SJCRH30 (cell line): ENCODE data around the gene SLC48A1. TPM values are rescaled to one million over a fixed set of nuclear protein-coding genes. Genes with fewer than 3 reads are reported as not detected.

Experiments used
- DNase-seq, 2 experiments: peaks; one replicate each; pipeline ENCODE4 v3.0.0-alpha.2; 2015 to 2020
- H3K27ac ChIP-seq: fragments of 250-450 bp; sonication (Bioruptor Pico); 2 replicates; pipeline ENCODE4 v1.5.1; 2020; ENCODE audit warnings: mild to moderate bottlenecking, moderate library complexity
- H3K27me3 ChIP-seq: fragments of 250-450 bp; sonication (Bioruptor Pico); 2 replicates; pipeline ENCODE4 v1.5.1; 2020; ENCODE audit warnings: mild to moderate bottlenecking, moderate library complexity
- H3K36me3 ChIP-seq: fragments of 250-450 bp; sonication (Bioruptor Pico); 2 replicates; pipeline ENCODE4 v1.5.1; 2020; ENCODE audit warnings: mild to moderate bottlenecking, moderate library complexity
- H3K4me1 ChIP-seq: fragments of 250-450 bp; sonication (Bioruptor Pico); 2 replicates; pipeline ENCODE4 v1.5.1; 2020; ENCODE audit warnings: mild to moderate bottlenecking, moderate library complexity
- H3K4me3 ChIP-seq: fragments of 250-450 bp; sonication (Bioruptor Pico); 2 replicates; pipeline ENCODE4 v1.5.1; 2020; ENCODE audit warnings: mild to moderate bottlenecking, moderate library complexity
- H3K9me3 ChIP-seq: fragments of 250-450 bp; sonication (Bioruptor Pico); replicated peaks from 2 replicates; pipeline ENCODE4 v1.5.1; 2020; ENCODE audit warnings: mild to moderate bottlenecking, moderate library complexity
- total RNA-seq: library from RNA; depleted of rRNA; stranded (reverse); fragments of >200 nt; shearing (Covaris generic); gene quantifications from 2 replicates; pipeline ENCODE4 v1.2.3, GENCODE V29; 2014

Gene SLC48A1
- total RNA-seq, 1 experiment from 2014 or later = 1.4 TPM

DNA sequence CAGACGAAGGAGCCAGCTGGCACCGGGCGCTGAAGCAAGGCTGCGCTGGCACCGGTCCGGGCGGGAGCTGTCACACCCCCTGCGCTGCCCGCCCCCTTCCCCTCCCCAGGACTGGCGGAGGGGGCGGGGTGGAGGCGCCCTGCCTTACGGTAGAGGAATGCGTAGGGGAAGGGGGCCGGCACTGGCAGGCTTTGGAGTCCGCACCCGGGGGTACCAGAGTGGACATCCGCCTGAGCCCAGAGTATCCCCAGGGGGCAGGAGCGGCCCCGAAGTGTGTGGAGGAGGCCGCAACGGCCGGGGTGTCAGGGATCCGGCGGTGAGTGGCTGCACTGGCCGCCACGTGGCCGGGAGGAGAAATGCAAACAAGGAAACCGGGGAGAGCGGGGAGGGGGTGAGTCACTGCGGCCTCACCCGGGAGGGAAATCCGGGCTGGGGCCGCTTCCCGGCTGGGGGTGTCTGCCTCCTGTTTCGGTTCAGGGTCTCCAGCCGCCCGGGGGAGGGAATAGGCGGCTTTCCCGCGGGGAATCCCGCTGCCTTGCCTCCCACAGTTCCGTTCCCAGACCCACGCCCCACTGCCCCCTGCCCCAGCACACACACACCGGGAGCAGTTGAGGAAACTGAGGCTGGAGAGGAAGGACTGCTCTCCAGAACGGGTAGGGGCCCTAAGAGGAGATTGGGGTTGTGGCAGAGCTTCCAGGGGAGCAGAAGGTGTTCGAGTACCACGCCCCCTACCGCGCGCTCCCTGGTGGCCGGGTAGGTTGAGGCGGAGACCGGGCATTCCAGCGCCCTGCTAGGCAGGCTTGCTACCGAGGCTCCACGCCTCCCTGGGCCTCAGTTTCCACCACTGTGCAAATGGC lies 14.0 kb upstream of the SLC48A1 start, which contains the start of gene RAPGEF3:
TSS of gene RAPGEF3 (minus strand) at position 47 of the 857 bp plus-strand sequence. CDS start 324 bp downstream, outside the sequence.
- DNase-seq = peak; percentile 85 to 87
- peaks cover 4% of the 10 kb centered on the region; the same call in 1 of the 2 replicates for H3K27me3 ChIP-seq
- peaks cover 6% of the 10 kb centered on the region for H3K4me1 ChIP-seq
- H3K9me3 ChIP-seq = no peaks in the 10 kb centered on the region
- peak within 1 kb of the TSS; percentile 63 for H3K4me3 ChIP-seq
- H3K27ac ChIP-seq = no peak within 1 kb of the TSS
- no peaks in the 10 kb centered on the region for H3K36me3 ChIP-seq

DNA sequence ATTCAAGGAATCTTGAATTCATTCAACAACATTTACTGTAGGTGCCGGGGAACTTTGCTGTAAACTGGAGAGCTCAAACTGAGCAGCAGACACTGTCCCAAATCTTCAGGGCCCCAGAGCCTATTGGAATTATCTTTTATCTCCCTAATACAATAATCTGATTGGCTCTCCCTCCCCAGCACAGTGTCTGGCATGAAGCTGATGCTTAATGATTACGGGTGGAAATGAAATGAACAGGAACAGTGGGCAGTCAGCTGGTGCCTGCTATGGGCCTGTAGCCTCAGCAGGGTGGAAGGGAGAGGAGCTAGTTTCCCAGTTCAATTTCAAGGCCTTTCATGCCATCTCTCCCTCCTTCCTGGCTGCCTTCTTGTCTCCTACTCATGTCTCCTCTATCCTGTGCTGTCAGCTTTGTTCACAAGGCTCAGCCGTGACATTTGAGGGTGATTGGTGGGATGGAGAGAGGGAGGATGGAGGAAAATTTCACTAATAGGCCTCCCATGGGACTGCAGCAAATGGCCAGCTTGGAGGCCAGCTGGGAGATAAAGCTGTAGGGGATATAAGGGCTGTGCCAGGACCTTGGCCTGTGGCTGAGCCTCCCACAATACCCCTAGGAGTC lies 10.1 kb upstream of the SLC48A1 start:
- DNase-seq = no peak
- no peak overlapping the region for H3K4me3 ChIP-seq
- H3K27ac ChIP-seq = no peak overlapping the region
- H3K36me3 ChIP-seq = no peaks in the 10 kb centered on the region
- H3K4me1 ChIP-seq = peaks cover 8% of the 10 kb centered on the region
- no peaks in the 10 kb centered on the region for H3K9me3 ChIP-seq
- H3K27me3 ChIP-seq = peaks cover 4% of the 10 kb centered on the region; the same call in 1 of the 2 replicates

DNA sequence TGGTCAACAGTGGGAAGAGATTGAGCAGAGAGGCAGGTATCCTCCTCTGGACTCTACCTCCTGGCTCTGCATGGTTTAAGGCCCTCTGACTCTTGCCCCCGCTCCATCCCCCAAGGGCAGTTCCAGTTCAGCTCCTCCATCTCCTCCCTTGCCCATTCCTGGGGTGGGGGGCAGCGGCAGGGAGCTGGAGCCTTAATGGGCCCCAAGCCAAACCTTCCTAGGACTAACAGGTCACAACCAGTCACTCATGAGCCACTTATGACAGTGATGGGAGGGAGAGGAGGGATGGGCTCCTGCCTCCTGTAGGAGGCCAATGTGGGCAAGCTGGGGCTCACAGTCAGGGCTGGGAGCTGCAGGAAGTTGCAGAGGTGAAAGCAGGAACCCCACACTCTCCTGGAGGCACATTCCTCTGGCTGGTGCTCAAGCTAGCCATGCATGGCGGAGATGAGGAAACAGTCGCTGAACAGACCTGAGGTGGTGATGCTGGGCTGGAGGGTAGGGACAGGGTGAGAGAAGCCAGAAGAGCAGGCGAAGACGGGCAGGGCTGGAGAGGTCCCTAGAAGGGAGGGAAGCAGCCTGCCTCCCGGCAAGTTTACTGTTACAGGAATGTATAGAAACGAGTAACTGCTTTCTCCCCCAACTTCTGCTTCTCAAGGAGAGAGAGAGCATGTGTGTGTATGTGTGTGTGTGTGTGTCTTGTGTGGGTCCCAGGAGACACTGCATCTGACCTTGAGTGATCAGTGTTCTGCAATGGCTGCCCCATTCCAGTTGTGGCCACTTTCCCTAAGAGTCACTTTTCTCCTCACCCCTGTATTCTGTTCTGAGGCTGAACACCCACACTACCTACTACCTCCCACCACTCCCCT lies 9.3 kb upstream of the SLC48A1 start:
- H3K36me3 ChIP-seq = no peaks in the 10 kb centered on the region
- DNase-seq = no peak
- no peak overlapping the region for H3K27ac ChIP-seq

DNA sequence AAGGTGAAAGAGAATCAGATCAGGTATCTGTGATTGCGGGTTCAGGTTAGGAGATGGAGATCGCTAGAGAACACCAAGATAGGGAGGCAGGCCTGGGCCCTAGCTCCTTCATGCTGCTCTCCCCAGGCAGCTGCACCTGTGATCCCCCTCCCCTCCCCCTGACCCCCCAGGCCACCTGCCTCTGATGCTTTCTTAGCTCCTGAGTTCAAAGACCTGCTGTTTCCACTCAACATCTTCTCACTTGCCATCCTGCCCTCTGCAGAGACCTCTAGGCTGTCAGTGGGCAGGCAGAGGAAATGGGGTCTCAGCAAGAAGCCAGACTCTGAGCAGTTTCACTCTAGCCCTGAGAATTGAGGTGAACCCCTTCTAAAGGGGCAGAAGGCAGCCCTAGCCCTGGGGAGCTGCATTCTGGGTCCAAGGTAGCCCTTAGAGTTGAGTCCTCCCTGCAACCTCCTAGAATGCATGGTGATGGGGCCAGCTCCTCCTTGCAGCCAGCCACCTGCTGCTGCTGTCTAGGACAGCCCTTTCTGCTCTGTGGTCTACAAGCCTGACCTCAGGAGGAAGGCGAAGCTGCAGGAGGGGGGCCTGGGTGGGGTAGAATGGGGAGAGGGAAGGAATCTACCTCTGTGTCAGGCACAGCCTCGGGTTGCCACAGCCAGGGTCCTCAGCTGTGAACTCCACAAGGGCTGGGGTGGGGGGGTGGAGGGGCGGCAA lies 6.4 kb upstream of the SLC48A1 start:
- Histone ChIP-seq H3K27me3 (no peaks in the 10 kb centered on the region; the same call in 1 of the 2 replicates), H3K4me3 (no peak overlapping the region), H3K4me1 (peaks cover 17% of the 10 kb centered on the region), H3K27ac (no peak overlapping the region), H3K9me3 (no peaks in the 10 kb centered on the region), H3K36me3 (no peaks in the 10 kb centered on the region)
- DNase-seq = no peak

More for the DNA sequence above, 9.3 kb upstream of the SLC48A1 start:
- H3K9me3 ChIP-seq = no peaks in the 10 kb centered on the region
- peaks cover 4% of the 10 kb centered on the region; the same call in 1 of the 2 replicates for H3K27me3 ChIP-seq
- peaks cover 13% of the 10 kb centered on the region for H3K4me1 ChIP-seq
- H3K4me3 ChIP-seq = no peak overlapping the region

DNA sequence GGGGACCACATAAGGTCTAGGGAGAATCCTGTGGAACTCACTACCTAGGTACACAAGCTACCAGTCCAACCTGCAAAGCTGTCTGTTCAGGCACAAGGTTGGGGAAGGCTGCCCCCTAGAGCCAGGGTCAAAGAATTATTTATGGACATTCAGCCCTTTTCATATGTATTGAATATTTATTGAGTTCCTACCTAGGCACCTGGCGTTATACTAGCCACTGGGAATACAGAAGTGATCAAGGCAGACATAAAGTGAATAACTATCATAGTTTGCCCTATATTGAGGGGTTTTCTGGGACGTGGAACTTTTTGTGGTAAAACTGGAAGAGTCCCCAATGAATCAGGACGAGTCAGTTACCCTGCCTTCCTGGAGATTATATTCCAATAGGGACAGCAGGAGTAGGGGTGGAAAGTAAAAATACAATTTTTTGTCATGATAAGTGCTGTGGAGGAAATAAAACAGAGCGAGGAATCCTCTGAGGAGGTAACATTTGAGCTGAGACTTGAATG lies 5.8 kb upstream of the SLC48A1 start:
- DNase-seq = peak; percentile 52 to 75
- no peaks in the 10 kb centered on the region for H3K27me3 ChIP-seq
- peaks cover 17% of the 10 kb centered on the region for H3K4me1 ChIP-seq
- no peak overlapping the region for H3K27ac ChIP-seq
- no peaks in the 10 kb centered on the region for H3K9me3 ChIP-seq
- no peak overlapping the region for H3K4me3 ChIP-seq
- no peaks in the 10 kb centered on the region for H3K36me3 ChIP-seq

DNA sequence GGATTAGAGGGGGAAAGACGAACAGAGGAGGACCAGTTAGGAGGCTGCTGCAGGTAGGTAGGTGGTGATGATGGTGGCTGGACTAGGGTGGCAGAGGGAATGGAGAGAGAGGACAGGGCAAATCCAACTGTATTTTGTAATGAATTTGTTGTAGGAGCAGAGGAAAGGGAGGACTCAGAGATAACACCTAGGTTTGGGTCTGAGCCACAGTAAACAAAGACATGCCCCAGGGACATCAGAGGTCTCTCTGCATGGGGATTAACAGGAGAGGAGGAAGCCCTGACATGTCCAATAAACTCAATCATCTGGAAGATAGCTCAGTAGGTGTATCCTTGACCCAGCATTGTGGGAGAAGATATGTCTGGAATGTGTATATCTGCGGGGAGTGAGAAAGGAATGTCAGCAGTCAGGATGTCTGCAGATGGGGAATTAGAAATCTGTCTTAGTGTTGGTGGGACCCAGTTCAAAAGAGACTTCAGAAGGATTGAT lies 4.7 kb upstream of the SLC48A1 start:
- Histone ChIP-seq H3K9me3 (no peaks in the 10 kb centered on the region), H3K4me3 (no peak overlapping the region), H3K27ac (no peak overlapping the region), H3K36me3 (no peaks in the 10 kb centered on the region), H3K27me3 (no peaks in the 10 kb centered on the region), H3K4me1 (peaks cover 17% of the 10 kb centered on the region)
- DNase-seq = peak in 1 of 2 experiments; percentile 35

DNA sequence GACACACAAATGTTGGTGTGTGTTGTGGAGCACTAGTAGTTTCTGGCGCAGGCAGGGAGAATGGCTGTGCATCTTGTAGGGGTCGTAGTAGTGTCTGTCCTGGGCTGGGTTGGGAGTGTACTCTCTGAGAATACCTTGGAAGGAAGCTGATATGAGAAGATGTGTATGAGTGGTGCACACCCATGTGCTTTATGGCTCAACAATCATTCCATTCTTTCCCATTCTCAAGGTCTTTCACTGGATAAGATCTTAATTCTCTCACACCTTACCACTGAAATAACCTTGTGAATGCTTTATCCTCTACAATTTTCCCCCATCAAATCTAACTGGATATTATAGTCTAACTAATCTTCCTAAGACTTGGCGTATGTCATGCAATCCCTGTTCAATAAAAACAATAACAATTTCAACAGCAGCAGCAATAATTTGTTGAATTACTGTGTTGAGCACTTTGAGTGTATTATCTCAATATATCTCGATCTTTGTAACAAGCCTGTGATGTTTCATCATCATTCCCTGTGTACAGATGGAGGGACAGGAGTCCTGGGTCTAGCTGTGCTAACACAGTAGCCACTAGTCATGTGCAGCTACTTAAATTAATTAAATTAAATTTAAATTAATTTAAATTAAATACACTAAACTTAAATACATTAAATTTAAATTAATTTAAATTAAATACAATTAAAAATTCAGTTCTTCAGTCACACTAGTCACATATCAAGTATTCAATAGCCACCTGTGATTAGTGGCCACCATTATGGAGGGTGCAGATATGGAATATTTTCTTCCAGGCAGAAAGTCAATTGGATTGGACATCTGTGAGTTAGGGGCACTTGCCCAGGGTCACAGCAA lies 3.6 kb upstream of the SLC48A1 start:
- H3K4me1 ChIP-seq = peaks cover 17% of the 10 kb centered on the region
- H3K36me3 ChIP-seq = no peaks in the 10 kb centered on the region
- H3K9me3 ChIP-seq = no peaks in the 10 kb centered on the region
- no peaks in the 10 kb centered on the region for H3K27me3 ChIP-seq
- DNase-seq = no peak
- H3K4me3 ChIP-seq = no peak overlapping the region
- no peak overlapping the region for H3K27ac ChIP-seq

DNA sequence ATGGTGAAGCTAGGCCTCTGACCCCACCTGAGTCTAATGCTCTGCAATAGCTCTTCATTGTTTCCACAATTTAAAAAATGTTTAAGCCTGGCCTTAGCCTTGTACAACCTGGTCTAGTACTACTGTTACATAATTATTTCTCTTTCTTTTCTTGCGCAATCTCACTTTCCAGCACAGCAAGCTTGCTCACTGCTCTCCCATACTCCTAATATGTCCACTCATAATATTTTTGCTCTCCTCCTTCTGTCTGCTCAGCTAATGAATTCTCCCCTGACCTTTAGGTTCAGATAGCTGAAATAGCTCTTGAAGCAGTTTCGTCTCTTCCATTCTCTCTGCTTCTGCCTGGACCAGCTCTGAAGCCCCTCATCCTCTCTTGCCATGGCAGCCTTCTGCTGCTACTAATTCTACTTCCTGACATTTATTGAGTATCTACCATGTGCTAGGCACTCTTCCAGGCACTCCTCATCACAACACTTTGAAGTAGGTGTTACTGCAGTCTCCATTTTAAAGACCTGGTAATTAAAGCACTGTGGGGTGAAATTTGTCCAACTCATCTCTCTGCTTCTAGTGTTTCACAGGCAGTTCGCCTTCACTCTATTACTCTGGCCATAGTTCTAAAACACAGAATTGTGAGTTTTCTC lies 2.8 kb upstream of the SLC48A1 start:
- no peaks in the 10 kb centered on the region for H3K36me3 ChIP-seq
- no peaks in the 10 kb centered on the region for H3K27me3 ChIP-seq
- no peak overlapping the region for H3K4me3 ChIP-seq
- H3K9me3 ChIP-seq = no peaks in the 10 kb centered on the region
- DNase-seq = no peak
- no peak overlapping the region for H3K27ac ChIP-seq
- H3K4me1 ChIP-seq = peaks cover 17% of the 10 kb centered on the region

DNA sequence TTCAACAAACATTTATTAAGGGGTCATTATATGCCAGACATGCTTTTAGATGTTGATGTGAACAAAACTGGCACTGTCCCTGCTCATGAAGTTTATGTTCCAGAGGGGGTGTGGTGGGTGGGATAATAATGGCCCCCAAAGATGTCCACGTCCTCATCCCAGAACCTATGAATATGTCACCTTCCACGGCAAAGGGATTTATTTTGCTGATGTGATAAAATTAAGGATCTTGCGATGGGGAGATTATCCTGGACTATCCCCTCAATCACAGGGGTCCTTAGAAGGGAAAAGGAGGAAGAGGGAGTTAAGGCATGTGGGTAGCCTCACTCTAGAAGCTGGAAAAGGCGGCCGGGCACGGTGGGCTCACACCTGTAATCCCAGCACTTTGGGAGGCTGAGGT lies 1.7 kb upstream of the SLC48A1 start:
- no peaks in the 10 kb centered on the region for H3K36me3 ChIP-seq
- no peaks in the 10 kb centered on the region for H3K9me3 ChIP-seq
- no peak for DNase-seq

DNA sequence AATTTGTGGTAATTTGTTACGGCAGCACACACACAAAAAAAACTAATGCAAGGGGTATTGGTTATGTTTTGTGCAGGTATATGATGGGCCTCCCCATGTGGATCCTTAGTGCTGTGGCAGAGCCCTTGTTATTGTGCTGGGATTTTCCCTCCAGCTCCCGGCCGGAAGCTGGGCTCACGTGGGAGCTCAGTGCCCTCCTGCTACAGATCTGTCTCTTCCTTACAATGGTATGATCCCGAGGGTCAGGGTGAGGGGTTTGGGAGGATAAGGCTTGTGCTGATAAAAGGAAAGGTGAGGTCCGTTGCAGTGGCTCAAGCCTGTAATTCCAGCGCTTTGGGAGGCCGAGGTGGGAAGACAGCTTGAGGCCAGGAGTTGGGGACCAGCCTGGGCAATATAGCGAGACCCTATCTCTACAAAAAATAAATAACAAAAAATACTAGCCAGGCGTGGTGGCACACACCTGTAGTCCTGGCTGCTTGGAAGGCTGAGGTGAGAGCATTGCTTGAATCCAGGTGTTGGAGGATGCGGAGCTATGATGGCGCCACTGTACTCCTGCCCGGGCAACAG lies 861 bp upstream of the SLC48A1 start:
- no peaks in the 10 kb centered on the region for H3K36me3 ChIP-seq
- no peak overlapping the region for H3K27ac ChIP-seq
- no peaks in the 10 kb centered on the region for H3K27me3 ChIP-seq
- peaks cover 17% of the 10 kb centered on the region for H3K4me1 ChIP-seq
- DNase-seq = no peak
- no peak overlapping the region for H3K4me3 ChIP-seq
- H3K9me3 ChIP-seq = no peaks in the 10 kb centered on the region

More for the DNA sequence above, 1.7 kb upstream of the SLC48A1 start:
- H3K4me1 ChIP-seq = peaks cover 17% of the 10 kb centered on the region
- H3K4me3 ChIP-seq = no peak overlapping the region
- H3K27me3 ChIP-seq = no peaks in the 10 kb centered on the region
- H3K27ac ChIP-seq = no peak overlapping the region

DNA sequence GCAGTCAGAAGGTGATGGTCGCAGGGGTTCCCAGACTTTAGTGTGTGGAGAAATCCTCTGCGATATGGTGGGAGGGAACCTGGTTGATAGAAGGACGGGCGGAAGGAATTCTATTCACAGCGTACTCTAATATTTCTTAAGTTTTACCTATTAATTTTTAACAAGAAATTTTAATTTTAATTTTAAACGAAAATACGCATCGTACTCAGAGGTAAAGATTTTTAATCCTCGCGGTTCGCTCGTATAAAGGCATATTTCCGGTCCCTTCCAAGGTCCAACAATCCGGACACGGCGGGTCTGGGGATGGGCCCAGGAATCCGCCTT lies 338 bp upstream of the SLC48A1 start:
- DNase-seq = no peak
- no peak overlapping the region for H3K27ac ChIP-seq
- no peaks in the 10 kb centered on the region for H3K9me3 ChIP-seq
- no peaks in the 10 kb centered on the region for H3K36me3 ChIP-seq
- H3K4me3 ChIP-seq = peak overlapping the region; percentile 66
- H3K27me3 ChIP-seq = no peaks in the 10 kb centered on the region
- H3K4me1 ChIP-seq = peaks cover 12% of the 10 kb centered on the region

DNA sequence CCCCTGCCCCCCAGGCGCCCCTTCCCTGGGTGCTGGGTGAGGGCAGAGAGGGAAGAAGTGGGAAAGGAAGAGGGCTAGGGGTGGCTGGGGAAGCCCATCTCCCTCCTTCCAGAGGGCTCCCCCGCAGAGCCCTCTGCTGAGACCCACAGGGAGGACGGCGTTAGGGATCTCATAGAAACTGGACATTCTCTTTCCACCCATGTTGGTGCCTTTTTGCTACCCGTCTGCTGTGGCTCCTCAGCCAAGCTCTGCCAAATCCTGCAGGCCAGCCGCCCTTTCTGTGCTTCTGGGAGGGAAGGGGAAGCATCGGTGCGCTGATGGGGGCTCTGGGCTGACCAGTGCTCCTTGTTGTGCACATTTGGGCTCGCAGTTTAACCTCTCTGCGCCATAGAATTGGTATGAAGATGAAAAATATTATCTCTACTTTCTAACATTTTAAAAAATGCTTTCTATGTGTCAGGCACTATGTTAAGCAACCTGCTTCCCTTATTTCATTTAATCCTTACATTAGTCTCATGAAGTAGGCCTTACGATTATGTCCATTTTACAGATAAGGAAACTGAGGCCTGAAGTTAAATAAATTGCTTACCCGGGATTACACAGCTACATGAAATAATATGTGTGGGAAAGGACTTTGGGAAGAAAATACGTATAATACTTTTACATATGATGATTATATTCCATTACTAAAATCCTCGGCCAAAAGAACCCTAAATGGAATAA lies 981 bp downstream of the SLC48A1 start:
- Histone ChIP-seq H3K27me3 (no peaks in the 10 kb centered on the region), H3K9me3 (no peaks in the 10 kb centered on the region), H3K4me1 (peaks cover under 1% of the 10 kb centered on the region; the same call in 1 of the 2 replicates), H3K36me3 (no peaks in the 10 kb centered on the region), H3K27ac (no peak overlapping the region), H3K4me3 (peak overlapping the region; percentile 66)
- DNase-seq = no peak
